Measurements from ENCODE around the gene HLA-DMB. TPM values are rescaled to one million over a fixed set of nuclear protein-coding genes. Genes with fewer than 3 reads are reported as not detected.
"Not testable (repeated sequence)": the region's sequence is repeated elsewhere in the genome, so short reads cannot be mapped to it uniquely, and the experiment has no call there.

Gene HLA-DMB
- total RNA-seq, 1 donor from 2014 or later = not detected

GRCh38 chr6:32945953-32946352, 5.1 kb upstream of the HLA-DMB start:
- Mint-ChIP-seq H3K27ac (ENCODE audit: unreplicated experiment) (no peak overlapping the region), H3K9me3 (ENCODE audit: unreplicated experiment) (no peaks in the 10 kb centered on the region), H3K4me3 (ENCODE audit: unreplicated experiment) (no peak overlapping the region), H3K4me1 (ENCODE audit: unreplicated experiment) (no peaks in the 10 kb centered on the region), H3K36me3 (ENCODE audit: unreplicated experiment) (no peaks in the 10 kb centered on the region), H3K27me3 (ENCODE audit: unreplicated experiment) (peaks cover 58% of the 10 kb centered on the region)
- no peak for DNase-seq (ENCODE audit: extremely low spot score, unreplicated experiment)
- TF ChIP-seq CTCF (IDR thresholded peaks at IDR 0.05) = no peak

- no peaks in the 10 kb centered on the region for H3K36me3 Mint-ChIP-seq (ENCODE audit: unreplicated experiment)
- no peak overlapping the region for H3K27ac Mint-ChIP-seq (ENCODE audit: unreplicated experiment)
- no peaks in the 10 kb centered on the region for H3K4me1 Mint-ChIP-seq (ENCODE audit: unreplicated experiment)
- no peak for TF ChIP-seq CTCF (IDR thresholded peaks at IDR 0.05)
- H3K27me3 Mint-ChIP-seq (ENCODE audit: unreplicated experiment) = peaks cover 65% of the 10 kb centered on the region
- no peaks in the 10 kb centered on the region for H3K9me3 Mint-ChIP-seq (ENCODE audit: unreplicated experiment)
- DNase-seq (ENCODE audit: extremely low spot score, unreplicated experiment) = no peak
- H3K4me3 Mint-ChIP-seq (ENCODE audit: unreplicated experiment) = no peak overlapping the region
Observed at GRCh38 chr6:32945108-32945760, 4.4 kb upstream of the HLA-DMB start.

GRCh38 chr6:32943864-32944649, 3.2 kb upstream of the HLA-DMB start:
- no peak for TF ChIP-seq CTCF (IDR thresholded peaks at IDR 0.05)
- H3K9me3 Mint-ChIP-seq (ENCODE audit: unreplicated experiment) = no peaks in the 10 kb centered on the region
- DNase-seq (ENCODE audit: extremely low spot score, unreplicated experiment) = no peak
- H3K27ac Mint-ChIP-seq (ENCODE audit: unreplicated experiment) = no peak overlapping the region
- H3K36me3 Mint-ChIP-seq (ENCODE audit: unreplicated experiment) = no peaks in the 10 kb centered on the region
- H3K4me3 Mint-ChIP-seq (ENCODE audit: unreplicated experiment) = no peak overlapping the region
- peaks cover 72% of the 10 kb centered on the region for H3K27me3 Mint-ChIP-seq (ENCODE audit: unreplicated experiment)
- no peaks in the 10 kb centered on the region for H3K4me1 Mint-ChIP-seq (ENCODE audit: unreplicated experiment)

- not testable (repeated sequence) for DNase-seq (ENCODE audit: extremely low spot score, unreplicated experiment); H3K4me3 Mint-ChIP-seq (ENCODE audit: unreplicated experiment); H3K36me3 Mint-ChIP-seq (ENCODE audit: unreplicated experiment); H3K4me1 Mint-ChIP-seq (ENCODE audit: unreplicated experiment); H3K9me3 Mint-ChIP-seq (ENCODE audit: unreplicated experiment); H3K27ac Mint-ChIP-seq (ENCODE audit: unreplicated experiment)
- peaks cover 82% of the 10 kb centered on the region for H3K27me3 Mint-ChIP-seq (ENCODE audit: unreplicated experiment)
Observed at GRCh38 chr6:32942555-32943123, 1.8 kb upstream of the HLA-DMB start.

GRCh38 chr6:32941214-32941768, 463 bp upstream of the HLA-DMB start:
- H3K27me3 Mint-ChIP-seq (ENCODE audit: unreplicated experiment) = peaks cover 88% of the 10 kb centered on the region
- no peaks in the 10 kb centered on the region for H3K9me3 Mint-ChIP-seq (ENCODE audit: unreplicated experiment)
- H3K4me3 Mint-ChIP-seq (ENCODE audit: unreplicated experiment) = no peak overlapping the region
- TF ChIP-seq CTCF (IDR thresholded peaks at IDR 0.05) = no peak
- H3K27ac Mint-ChIP-seq (ENCODE audit: unreplicated experiment) = no peak overlapping the region
- no peaks in the 10 kb centered on the region for H3K4me1 Mint-ChIP-seq (ENCODE audit: unreplicated experiment)
- no peak for DNase-seq (ENCODE audit: extremely low spot score, unreplicated experiment)
- no peaks in the 10 kb centered on the region for H3K36me3 Mint-ChIP-seq (ENCODE audit: unreplicated experiment)
